HepG2 (cell line): Measurements from ENCODE around the gene ERICH3.

ENCODE experiments used
- CTCF ChIP-seq: sonication (generic); formaldehyde crosslinking; IDR thresholded peaks from 2 replicates; pipeline ENCODE4 v1.5.0; 2020; ENCODE audit warnings: mild to moderate bottlenecking, missing genetic modification reagents, moderate library complexity
- FOXP1 ChIP-seq, 2 experiments: fragments of 450-650 bp in 1 of 2; IDR thresholded peaks; 2 replicates each; pipeline ENCODE4 v1.6.1; 2017 to 2018; ENCODE audit warnings: antibody characterized with exemption in 1 of 2
- MTF1 ChIP-seq: sonication (generic); formaldehyde crosslinking; IDR thresholded peaks from 2 replicates; pipeline ENCODE4 v1.5.0; 2020; ENCODE audit warnings: missing genetic modification reagents
- MYC ChIP-seq: sonication (generic); formaldehyde crosslinking; IDR thresholded peaks from 2 replicates; pipeline ENCODE4 v1.9.0; 2021; ENCODE audit warnings: missing genetic modification reagents, borderline replicate concordance
- RAD21 ChIP-seq: fragments of 450-650 bp; formaldehyde crosslinking; IDR thresholded peaks from 2 replicates; pipeline ENCODE4 v1.5.0; 2020; ENCODE audit warnings: mild to moderate bottlenecking
- SMARCE1 ChIP-seq: fragments of 450-650 bp; IDR thresholded peaks from 2 replicates; pipeline ENCODE4 v1.6.1; 2017; ENCODE audit warnings: borderline replicate concordance
- TF ChIP-seq, protein P1 (sequence below): sonication (generic); formaldehyde crosslinking; IDR thresholded peaks from 2 replicates; pipeline ENCODE4 v1.4.0; 2020; ENCODE audit warnings: mild to moderate bottlenecking, missing genetic modification reagents

DNA sequence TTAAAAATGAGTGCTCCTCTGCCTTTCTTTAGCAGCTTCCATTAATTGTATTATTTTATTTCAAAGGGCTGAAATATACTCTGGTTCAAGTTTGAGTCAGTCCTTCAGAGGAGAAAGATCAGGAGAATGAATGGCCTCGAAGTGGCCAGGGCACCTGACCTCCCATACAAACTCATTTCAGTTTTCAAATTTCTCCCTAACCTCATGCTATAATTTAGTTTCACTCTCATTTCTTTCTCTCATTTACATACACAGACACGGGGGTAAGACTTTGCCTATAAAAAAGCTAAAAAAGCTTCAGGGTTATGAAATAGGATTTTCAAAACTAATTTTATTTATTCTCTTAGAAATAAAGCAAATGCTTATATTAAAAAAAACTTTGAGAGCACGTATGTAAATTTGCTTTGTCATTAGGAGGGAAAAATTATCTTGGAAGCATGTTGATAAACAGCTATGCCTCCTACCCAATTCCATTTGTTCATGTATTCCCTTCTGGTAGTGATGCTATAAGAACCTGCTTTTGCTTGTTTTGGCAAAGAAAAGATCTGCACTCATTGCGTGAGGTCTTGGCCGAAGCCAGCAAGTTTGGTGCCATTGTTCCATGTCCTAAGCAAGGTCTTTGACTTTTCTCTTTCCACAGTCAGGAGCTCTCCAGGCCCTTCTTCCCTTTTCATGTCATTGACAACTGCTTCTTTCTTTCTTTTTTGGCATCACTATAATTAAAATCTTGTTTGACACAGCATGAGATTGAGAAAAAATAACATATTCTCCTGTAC lies 80.8 kb downstream of the ERICH3 start:
- no peak for TF ChIP-seq MTF1 (CRISPR knock-in tag)
- TF ChIP-seq SMARCE1 = no peak
- TF ChIP-seq FOXP1 (IDR thresholded peaks at IDR 0.05) = no peak
- TF ChIP-seq FOXP1 (CRISPR knock-in tag; IDR thresholded peaks at IDR 0.05) = no peak
- TF ChIP-seq MYC (CRISPR knock-in tag) = no peak
- TF ChIP-seq, protein P1, sequence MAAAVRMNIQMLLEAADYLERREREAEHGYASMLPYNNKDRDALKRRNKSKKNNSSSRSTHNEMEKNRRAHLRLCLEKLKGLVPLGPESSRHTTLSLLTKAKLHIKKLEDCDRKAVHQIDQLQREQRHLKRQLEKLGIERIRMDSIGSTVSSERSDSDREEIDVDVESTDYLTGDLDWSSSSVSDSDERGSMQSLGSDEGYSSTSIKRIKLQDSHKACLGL (CRISPR knock-in tag) = no peak
- no peak for TF ChIP-seq RAD21
- TF ChIP-seq CTCF = no peak
